UCSD-AML1 (cell line): ENCODE results near the gene CLN6.
"Not testable (repeated sequence)": the region's sequence is repeated elsewhere in the genome, so short reads cannot be mapped to it uniquely, and the experiment has no call there.

Experiments used
- DNase-seq: peaks from one replicate; lab custom pipeline; 2025; ENCODE audit not compliant: unreplicated experiment; lab: John Stamatoyannopoulos, UW

Gene CLN6

DNA sequence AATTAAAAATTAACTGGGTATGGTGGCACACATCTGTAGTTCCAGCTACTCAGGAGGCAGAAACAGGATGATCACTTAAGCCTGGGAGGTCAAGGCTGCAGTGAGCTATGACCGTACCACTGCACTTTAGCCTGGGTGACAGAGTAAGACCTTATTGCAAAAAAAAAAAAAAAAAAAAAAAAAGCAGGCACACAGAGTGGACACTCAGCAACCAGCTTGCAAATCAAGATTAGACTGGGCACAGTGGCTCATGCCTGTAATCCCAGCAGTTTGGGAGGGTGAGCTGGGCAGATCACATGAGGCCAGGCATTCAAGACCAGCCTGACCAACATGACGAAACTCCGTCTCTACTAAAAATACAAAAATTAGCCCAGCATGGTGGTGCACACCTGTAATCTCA is 5.4 kb downstream of the CLN6 start:
- DNase-seq = no peak

DNA sequence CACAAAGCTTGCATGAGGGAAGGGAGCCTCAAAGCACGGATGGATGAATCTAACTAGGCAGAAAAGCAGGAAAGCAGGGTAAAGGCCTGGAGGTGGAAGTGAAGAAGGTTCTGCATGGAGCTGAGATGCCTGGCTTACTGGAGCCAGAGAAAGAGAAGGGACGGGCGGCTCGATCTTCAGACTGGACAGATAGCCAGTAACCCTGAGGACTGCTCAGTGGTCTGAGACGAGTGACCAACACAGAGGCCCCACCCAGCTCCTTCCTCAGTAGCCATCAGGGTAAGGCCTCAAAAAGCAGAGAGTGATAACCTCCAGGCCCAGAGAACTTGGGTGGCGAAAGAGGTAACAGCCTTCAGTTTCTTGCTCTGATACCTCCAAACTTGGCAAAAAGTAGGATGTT is 6.4 kb downstream of the CLN6 start:
- no peak for DNase-seq

- not testable (repeated sequence) for DNase-seq
Measured at GRCh38 chr15:68222432-68222743, 7.1 kb downstream of the CLN6 start.

GRCh38 chr15:68221530-68222431 is 7.7 kb downstream of the CLN6 start:
- DNase-seq = not testable (repeated sequence)

GRCh38 chr15:68220967-68221366 is 8.6 kb downstream of the CLN6 start:
- no peak for DNase-seq

GRCh38 chr15:68220489-68220888 is 9.0 kb downstream of the CLN6 start:
- DNase-seq = no peak

- no peak for DNase-seq
Measured at GRCh38 chr15:68218847-68219798, 10.4 kb downstream of the CLN6 start.

- no peak for DNase-seq
Measured at GRCh38 chr15:68218331-68218730, 11.2 kb downstream of the CLN6 start.

DNA sequence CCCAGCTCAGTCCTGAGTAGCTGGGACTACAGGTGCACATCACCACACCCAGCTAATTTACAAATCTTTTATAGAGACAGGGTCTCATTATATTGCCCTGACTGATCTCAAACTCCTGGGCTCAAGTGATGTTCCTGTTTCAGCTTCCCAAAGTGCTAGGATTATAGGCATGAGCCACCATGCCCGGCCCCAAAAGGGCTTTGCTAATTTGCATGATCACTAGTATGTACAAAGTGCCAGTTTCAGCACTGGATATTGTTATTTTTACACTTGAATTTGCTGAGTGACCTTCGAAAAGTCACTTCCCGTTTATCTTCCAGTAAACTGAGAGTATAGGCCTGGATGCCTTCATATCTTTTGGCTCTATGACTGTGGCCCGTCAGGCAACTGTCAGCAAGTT is 12.2 kb downstream of the CLN6 start:
- no peak for DNase-seq

- no peak for DNase-seq
Measured at GRCh38 chr15:68214838-68215254, 14.7 kb downstream of the CLN6 start.

DNA sequence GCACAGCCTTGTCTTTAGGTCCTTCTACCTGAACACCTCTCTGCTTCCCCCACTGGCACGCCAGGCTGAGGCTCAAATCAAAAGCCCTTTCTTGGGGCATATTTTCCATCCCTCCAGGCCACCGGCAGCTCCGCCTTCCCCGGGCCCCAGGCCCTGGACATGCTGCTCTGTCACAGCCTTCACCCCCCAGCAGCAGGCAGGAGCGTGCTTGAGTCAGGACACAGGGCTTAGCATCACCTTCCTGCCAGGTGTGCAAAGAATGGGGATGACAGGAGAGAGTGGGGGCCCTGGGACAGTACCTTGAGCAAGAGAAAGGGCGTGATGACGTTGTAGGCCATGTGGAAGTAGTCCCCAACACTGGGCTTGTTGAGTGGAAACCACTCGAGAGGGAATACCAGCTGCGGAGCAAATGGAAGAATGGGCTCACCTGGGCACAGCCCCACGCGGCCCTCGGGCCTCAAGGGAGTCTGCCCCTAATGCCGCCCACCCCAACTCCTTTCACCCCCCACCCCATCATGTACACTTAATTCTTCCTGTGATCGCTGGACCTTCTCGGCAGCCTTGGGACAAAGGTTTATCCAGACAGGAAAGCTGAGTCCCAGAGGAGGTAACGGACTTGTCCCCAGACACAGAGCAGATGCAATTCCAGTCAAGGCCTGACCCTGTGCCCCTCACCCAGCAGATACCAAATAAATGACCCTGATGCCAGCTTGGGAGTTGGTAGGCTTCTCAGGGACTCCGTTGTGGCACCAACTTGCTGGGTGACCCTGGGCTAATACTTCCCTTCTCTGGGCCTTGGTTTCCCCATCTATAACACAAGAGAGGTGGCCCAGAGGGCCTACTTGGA is 15.3 kb downstream of the CLN6 start:
- DNase-seq = no peak

DNA sequence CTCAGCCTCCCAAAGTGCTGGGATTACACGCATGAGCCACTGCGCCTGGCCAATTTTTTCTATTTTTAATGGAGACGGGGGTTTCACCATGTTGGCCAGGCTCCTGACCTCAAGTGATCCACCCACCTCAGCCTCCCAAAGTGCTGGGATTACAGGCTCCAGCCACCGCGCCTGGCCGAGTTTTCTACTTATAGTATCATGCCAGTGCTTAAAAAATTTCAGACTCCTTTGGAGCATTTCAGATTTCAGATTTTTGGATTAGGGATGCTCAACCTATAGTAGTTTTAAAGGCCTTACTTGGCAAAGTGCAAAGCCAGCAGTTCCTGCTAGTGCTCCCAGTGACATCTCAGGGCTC is 16.1 kb downstream of the CLN6 start:
- DNase-seq = not testable (repeated sequence)

DNA sequence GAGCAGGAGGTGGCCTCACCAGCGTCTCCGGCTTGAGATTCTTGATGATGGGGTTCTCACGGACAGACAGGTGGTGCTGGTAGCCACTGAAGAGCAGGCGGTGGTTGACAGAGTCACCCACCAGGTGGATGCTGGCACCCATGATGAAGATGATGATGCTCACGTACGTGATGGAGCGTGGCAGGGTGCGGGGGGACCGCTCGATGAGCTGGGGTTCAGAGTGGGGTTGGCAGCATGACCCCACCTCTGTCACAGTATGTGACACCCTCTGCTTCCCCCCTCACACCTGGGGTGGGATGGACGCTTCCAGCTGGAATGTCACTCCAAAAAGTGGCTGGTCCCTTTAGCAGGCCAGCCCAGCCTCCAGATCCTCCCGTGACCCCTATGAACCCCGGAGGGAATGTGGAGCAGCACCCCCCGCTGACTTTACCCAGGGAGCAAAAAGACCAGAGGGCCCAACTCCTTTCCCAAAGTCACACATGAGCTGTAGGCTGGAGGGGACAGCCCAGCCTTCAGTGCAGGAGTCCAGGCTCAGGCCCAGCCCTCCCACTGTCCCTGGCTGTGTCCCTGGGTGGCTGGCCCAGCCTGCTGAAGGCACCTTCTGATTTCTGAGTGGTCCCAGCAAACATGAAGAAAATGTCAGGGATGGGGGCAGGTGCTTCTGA is 17.7 kb downstream of the CLN6 start:
- no peak for DNase-seq

GRCh38 chr15:68210821-68211655 is 18.5 kb downstream of the CLN6 start:
- peak; percentile 65 for DNase-seq

DNA sequence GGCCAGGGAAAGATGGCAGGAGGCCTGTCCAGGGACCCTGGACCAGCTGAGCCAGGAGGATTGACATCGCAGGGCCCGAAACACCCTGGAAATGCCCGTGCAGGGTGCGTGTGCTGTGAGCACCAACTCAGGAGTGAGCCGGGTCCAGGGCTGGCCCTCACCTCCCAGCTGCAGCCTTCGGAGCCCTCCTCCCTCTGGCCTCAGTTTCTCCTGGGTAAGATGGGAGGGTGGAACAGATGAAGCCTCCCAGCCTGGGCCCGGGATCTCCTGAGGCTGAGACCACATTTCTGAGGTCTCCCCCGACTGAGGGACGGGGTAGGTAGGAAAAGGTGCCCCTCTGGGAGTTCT is 19.1 kb downstream of the CLN6 start:
- no peak for DNase-seq

GRCh38 chr15:68209735-68210408 is 19.7 kb downstream of the CLN6 start:
- DNase-seq = no peak

GRCh38 chr15:68209272-68209671 is 20.3 kb downstream of the CLN6 start:
- DNase-seq = no peak

- DNase-seq = no peak
Measured at GRCh38 chr15:68208636-68209240, 20.8 kb downstream of the CLN6 start.

DNA sequence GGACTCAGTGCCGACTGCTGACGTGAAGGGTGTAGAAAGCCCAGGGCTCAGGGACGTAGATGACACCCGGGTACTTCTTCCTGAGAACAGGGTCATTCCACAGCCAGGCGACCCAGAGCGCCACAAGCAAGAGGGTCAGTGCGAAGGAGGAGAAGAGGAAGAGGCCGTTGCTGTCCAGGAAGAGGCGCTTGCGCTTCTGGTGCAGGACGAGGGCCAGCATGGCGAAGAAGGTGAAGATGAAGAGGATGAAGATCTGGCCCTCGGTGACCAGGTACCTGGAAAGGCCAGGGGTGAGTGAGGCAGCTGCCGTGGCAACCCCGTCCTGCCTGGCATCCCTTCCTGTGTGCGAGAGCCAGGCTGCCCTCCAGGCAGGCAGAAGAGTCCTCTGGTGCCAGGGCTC is 21.4 kb downstream of the CLN6 start:
- DNase-seq = no peak
